B cell (primary cell): ENCODE results near the gene ZACN. TPM values are rescaled to one million over a fixed set of nuclear protein-coding genes. Genes with fewer than 3 reads are reported as not detected.

Experiments
- ATAC-seq: fragments of 200-7000 bp; cut with Tn5 transposase; one replicate; pipeline ENCODE4 v1.10.0; 2021; ENCODE audit warnings: low read depth, mild to moderate bottlenecking, moderate number of reproducible peaks, moderate library complexity
- CTCF ChIA-PET: fragments of 350-600 bp; sonication (Branson Sonifier 250); formaldehyde crosslinking; loops from one replicate; lab custom pipeline; 2021; ENCODE audit warnings: antibody characterized with exemption, inconsistent platforms; lab: Charles Lee
- POLR2A ChIA-PET: fragments of 350-600 bp; sonication (Branson Sonifier 250); formaldehyde crosslinking; loops from one replicate; lab custom pipeline; 2021; ENCODE audit warnings: antibody characterized with exemption; lab: Charles Lee
- DNase-seq: peaks from one replicate; pipeline ENCODE4 v3.0.0; 2013
- H2AFZ ChIP-seq: 2 replicates; pipeline ENCODE4 v1.6.1; 2012; ENCODE audit warnings: mild to moderate bottlenecking, low read depth, low read length; ENCODE audit not compliant: insufficient read depth, poor library complexity, severe bottlenecking
- H3K27ac ChIP-seq, 2 donors: 1 replicate in 1 of 2; 2 replicates in 1 of 2; pipeline ENCODE4 v1.5.1; 2012 to 2013; ENCODE audit warnings: low read length in 2 of 2, mild to moderate bottlenecking in 2 of 2, moderate library complexity in 1 of 2
- H3K27me3 ChIP-seq, 4 experiments: fragments of 200-600 bp in 1 of 4; sonication (generic) in 1 of 4; replicated peaks in 1 of 4; 1 replicate in 2 of 4; 2 replicates in 2 of 4; pipeline versions ENCODE4 v1.6.1 to v1.7.0; 2013 to 2016; ENCODE audit warnings: low read length in 3 of 4, mild to moderate bottlenecking in 2 of 4, mixed read lengths in 1 of 4, moderate library complexity in 1 of 4; ENCODE audit not compliant: insufficient read depth in 4 of 4, control insufficient read depth in 3 of 4; ENCODE audit errors: control extremely low read depth in 1 of 4
- H3K36me3 ChIP-seq, 2 experiments: replicated peaks in 1 of 2; 1 replicate in 1 of 2; 2 replicates in 1 of 2; pipeline versions ENCODE4 v1.6.1 to v1.7.1; 2013; ENCODE audit warnings: low read length in 1 of 2; ENCODE audit not compliant: insufficient read depth in 2 of 2, control insufficient read depth in 1 of 2; ENCODE audit errors: control extremely low read depth in 1 of 2, extremely low read depth in 1 of 2
- H3K4me1 ChIP-seq, 2 donors: fragments of 200-600 bp in 1 of 2; sonication (generic) in 1 of 2; 1 replicate in 1 of 2; 2 replicates in 1 of 2; pipeline versions ENCODE4 v1.5.1 to v1.6.1; 2013 to 2017; ENCODE audit warnings: low read length in 2 of 2; ENCODE audit not compliant: control insufficient read depth in 2 of 2, insufficient read depth in 2 of 2
- H3K4me2 ChIP-seq: replicated peaks from 2 replicates; pipeline ENCODE3; 2012; ENCODE audit warnings: mild to moderate bottlenecking, low read depth, low read length; ENCODE audit not compliant: poor library complexity, severe bottlenecking
- H3K4me3 ChIP-seq, 5 experiments: fragments of 200-600 bp in 1 of 5; sonication (generic) in 1 of 5; 1 replicate in 3 of 5; 2 replicates in 2 of 5; pipeline versions ENCODE4 v1.5.1 to v1.7.0; 2011 to 2016; ENCODE audit warnings: low read length in 4 of 5, mild to moderate bottlenecking in 4 of 5, low read depth in 2 of 5, control low read depth in 1 of 5, moderate library complexity in 1 of 5; ENCODE audit not compliant: insufficient read depth in 1 of 5; ENCODE audit errors: control extremely low read depth in 1 of 5, extremely low read depth in 1 of 5
- H3K79me2 ChIP-seq: fragments of 200-600 bp; sonication (generic); one replicate; pipeline ENCODE4 v1.6.0; 2016; ENCODE audit warnings: low read length; ENCODE audit not compliant: control insufficient read depth, insufficient read depth
- H3K9ac ChIP-seq: fragments of 200-600 bp; sonication (generic); 2 replicates; pipeline ENCODE4 v1.6.1; 2017; ENCODE audit warnings: mild to moderate bottlenecking, low read length, moderate library complexity
- H3K9me3 ChIP-seq, 3 donors: one replicate each; pipeline versions ENCODE4 v1.6.1 to v1.7.1; 2013; ENCODE audit warnings: low read length in 2 of 3; ENCODE audit not compliant: control insufficient read depth in 2 of 3, insufficient read depth in 1 of 3; ENCODE audit errors: control extremely low read depth in 1 of 3
- H4K20me1 ChIP-seq: 2 replicates; pipeline ENCODE4 v1.6.0; 2012; ENCODE audit warnings: mild to moderate bottlenecking, low read length; ENCODE audit not compliant: insufficient read depth, control insufficient read depth, poor library complexity, severe bottlenecking
- H3K27ac Mint-ChIP-seq: one replicate; pipeline ENCODE4 v1.8.0; 2021; ENCODE audit warnings: mixed read lengths
- H3K27me3 Mint-ChIP-seq: one replicate; pipeline ENCODE4 v1.8.0; 2021; ENCODE audit warnings: mixed read lengths
- H3K4me1 Mint-ChIP-seq: one replicate; pipeline ENCODE4 v1.8.0; 2021; ENCODE audit warnings: mixed read lengths
- H3K4me3 Mint-ChIP-seq: one replicate; pipeline ENCODE4 v1.8.0; 2021; ENCODE audit warnings: mixed read lengths
- H3K9me3 Mint-ChIP-seq: one replicate; pipeline ENCODE4 v1.8.0; 2022; ENCODE audit warnings: mixed read lengths; ENCODE audit not compliant: insufficient read depth
- CTCF ChIP-seq: fragments of 200-600 bp; IDR thresholded peaks from one replicate; pipeline ENCODE4 v1.8.0; 2022; ENCODE audit warnings: antibody characterized with exemption, mild to moderate bottlenecking
- EZH2 ChIP-seq: IDR thresholded peaks from 2 replicates; pipeline ENCODE4 v1.6.1; 2012; ENCODE audit warnings: borderline replicate concordance, low read depth, mild to moderate bottlenecking, moderate library complexity, low read length; ENCODE audit not compliant: insufficient read depth, poor library complexity, severe bottlenecking
- WGBS: methylation state at CpG from one replicate; pipeline ENCODE4 v1.1.5; 2013; ENCODE audit warnings: missing lambda C conversion rate; ENCODE audit not compliant: insufficient coverage; 5-methylcytosine and 5-hydroxymethylcytosine counted together
- intact Hi-C: fragments of 100-400 bp; cut with micrococcal nuclease; formaldehyde crosslinking; loops from one replicate; pipeline ENCODE4 v1.10.0; 2022
- polyA plus RNA-seq: library from polyadenylated mRNA; depleted of rRNA; stranded (reverse); fragments of >200 nt; gene quantifications from 2 replicates; pipeline ENCODE4 v1.2.3, GENCODE V29; 2012
- total RNA-seq, 2 donors: library from RNA; stranded (reverse); fragments of 120-200 nt in 1 of 2; gene quantifications; 1 replicate in 1 of 2; 2 replicates in 1 of 2; pipeline versions ENCODE4 v1.2.3 to v1.2.4, GENCODE V29; 2013 to 2022

Gene ZACN
- total and polyA plus RNA-seq, 2 donors (not counting 1 experiment from before 2014, with no cell fraction given) = 0.37 to 0.45 TPM

DNA sequence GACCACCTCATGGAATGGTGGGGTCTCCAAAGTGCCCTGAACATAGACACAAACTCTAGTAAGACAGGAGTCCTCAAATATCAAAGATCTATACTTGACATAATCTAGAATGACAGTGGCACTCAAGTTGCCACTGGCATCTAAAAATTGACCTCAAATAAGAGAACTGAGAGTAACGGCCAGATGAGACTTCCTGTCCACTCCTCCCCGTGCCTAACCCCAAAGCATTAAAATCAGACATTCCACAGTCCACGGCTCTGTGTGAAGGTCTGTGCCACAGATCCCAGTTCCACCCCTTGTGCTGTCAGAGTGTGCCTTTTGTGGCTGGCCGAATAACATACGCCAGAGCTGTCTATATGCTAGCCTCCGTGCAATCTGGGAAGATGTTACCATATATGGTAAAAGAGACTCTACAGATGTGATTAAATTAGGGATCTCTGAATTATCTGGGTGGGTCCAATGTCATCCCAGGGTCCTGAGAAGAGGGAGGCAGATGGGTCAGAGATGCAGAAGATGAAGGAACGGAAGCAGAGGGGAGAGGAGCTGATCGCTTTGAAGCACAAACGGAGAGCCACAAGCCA lies 30.9 kb upstream of the ZACN start:
- Histone ChIP-seq H3K4me3 (no peak overlapping the region), H3K9me3 (no peaks in the 10 kb centered on the region), H3K27me3 (no peaks in the 10 kb centered on the region), H3K79me2 (peaks cover 7% of the 10 kb centered on the region), H3K4me1 (no peaks in the 10 kb centered on the region), H3K4me2 (no peak overlapping the region), H3K36me3 (peaks cover 25 to 88% of the 10 kb centered on the region in 2 experiments), H3K27ac (no peak overlapping the region), H2AFZ (no peak overlapping the region), H3K9ac (no peak overlapping the region), H4K20me1 (peaks cover 10% of the 10 kb centered on the region)
- CTCF ChIA-PET = no interaction called here
- no peaks in the 10 kb centered on the region for H3K27me3 Mint-ChIP-seq
- TF ChIP-seq EZH2 (no peak), CTCF (no peak)
- WGBS = 79% methylated on average over 9 of the region's 9 CpGs
- peaks cover 6% of the 10 kb centered on the region for H3K4me1 Mint-ChIP-seq
- no peak overlapping the region for H3K4me3 Mint-ChIP-seq
- POLR2A ChIA-PET = no interaction called here
- intact Hi-C loops = no loop called here
- DNase-seq (no peak), ATAC-seq (no peak)
- H3K27ac Mint-ChIP-seq = no peak overlapping the region
- H3K9me3 Mint-ChIP-seq = no peaks in the 10 kb centered on the region

GRCh38 chr17:76048711-76049110 lies 30.3 kb upstream of the ZACN start:
- intact Hi-C loops = no loop called here
- Histone ChIP-seq H2AFZ (no peak overlapping the region), H3K9ac (no peak overlapping the region), H3K79me2 (peaks cover 7% of the 10 kb centered on the region), H3K27ac (no peak overlapping the region), H3K27me3 (no peaks in the 10 kb centered on the region), H3K36me3 (peaks cover 20 to 88% of the 10 kb centered on the region in 2 experiments), H4K20me1 (peaks cover 14% of the 10 kb centered on the region), H3K4me3 (no peak overlapping the region), H3K9me3 (no peaks in the 10 kb centered on the region), H3K4me1 (no peaks in the 10 kb centered on the region), H3K4me2 (no peak overlapping the region)
- Mint-ChIP-seq H3K4me1 (peaks cover 6% of the 10 kb centered on the region), H3K27me3 (no peaks in the 10 kb centered on the region), H3K4me3 (no peak overlapping the region), H3K27ac (no peak overlapping the region), H3K9me3 (no peaks in the 10 kb centered on the region)
- no peak for DNase-seq
- ChIA-PET CTCF (interaction anchor here (0.9 kb wide), 1 partner anchor 35 kb away, joined by 3 read pairs; no protein-coding TSS in a partner anchor), POLR2A (no interaction called here)
- WGBS = 74% methylated on average over 5 of the region's 9 CpGs
- no peak for TF ChIP-seq CTCF
- no peak for TF ChIP-seq EZH2
- ATAC-seq = no peak
